ENCODE data around the gene PPFIBP2. TPM values are rescaled to one million over a fixed set of nuclear protein-coding genes. Genes with fewer than 3 reads are reported as not detected.

The PPFIBP2 gene
- total RNA-seq, 1 donor from 2014 or later = 10.1 TPM

DNA sequence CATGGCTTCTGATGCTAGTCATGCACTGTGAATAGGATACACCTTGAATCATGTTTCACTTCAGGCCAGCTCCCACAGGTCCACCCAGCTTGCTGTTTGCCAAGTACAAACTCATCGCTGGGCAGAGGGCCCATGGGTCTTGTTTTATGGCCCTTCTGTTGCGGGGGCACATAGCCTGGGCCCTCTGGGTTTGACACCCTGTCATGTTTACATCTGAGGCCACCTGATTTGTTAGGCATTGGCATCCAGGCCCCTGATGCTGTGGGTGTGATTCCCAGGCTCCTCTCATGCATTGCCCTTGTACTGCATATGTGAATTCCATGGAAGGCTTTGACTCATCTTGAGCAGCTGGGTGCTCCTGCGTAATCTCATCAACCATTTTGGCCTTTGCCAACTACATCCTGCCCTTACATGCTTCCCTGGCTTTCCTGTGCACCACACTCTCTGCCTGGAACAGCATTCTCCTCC is 32.6 kb downstream of the PPFIBP2 start:
- TF ChIP-seq, protein P1, sequence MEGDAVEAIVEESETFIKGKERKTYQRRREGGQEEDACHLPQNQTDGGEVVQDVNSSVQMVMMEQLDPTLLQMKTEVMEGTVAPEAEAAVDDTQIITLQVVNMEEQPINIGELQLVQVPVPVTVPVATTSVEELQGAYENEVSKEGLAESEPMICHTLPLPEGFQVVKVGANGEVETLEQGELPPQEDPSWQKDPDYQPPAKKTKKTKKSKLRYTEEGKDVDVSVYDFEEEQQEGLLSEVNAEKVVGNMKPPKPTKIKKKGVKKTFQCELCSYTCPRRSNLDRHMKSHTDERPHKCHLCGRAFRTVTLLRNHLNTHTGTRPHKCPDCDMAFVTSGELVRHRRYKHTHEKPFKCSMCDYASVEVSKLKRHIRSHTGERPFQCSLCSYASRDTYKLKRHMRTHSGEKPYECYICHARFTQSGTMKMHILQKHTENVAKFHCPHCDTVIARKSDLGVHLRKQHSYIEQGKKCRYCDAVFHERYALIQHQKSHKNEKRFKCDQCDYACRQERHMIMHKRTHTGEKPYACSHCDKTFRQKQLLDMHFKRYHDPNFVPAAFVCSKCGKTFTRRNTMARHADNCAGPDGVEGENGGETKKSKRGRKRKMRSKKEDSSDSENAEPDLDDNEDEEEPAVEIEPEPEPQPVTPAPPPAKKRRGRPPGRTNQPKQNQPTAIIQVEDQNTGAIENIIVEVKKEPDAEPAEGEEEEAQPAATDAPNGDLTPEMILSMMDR (conservative IDR thresholded peaks at IDR 0.05) = no peak
- DNase-seq (ENCODE audit: low read depth, low spot score) = no peak
- Mint-ChIP-seq H3K4me3 (no peak overlapping the region), H3K4me1 (no peaks in the 10 kb centered on the region), H3K27me3 (ENCODE audit: low read depth) (no peaks in the 10 kb centered on the region), H3K9me3 (no peaks in the 10 kb centered on the region), H3K27ac (ENCODE audit: unreplicated experiment) (no peak overlapping the region), H3K36me3 (ENCODE audit: low read depth) (no peaks in the 10 kb centered on the region)

DNA sequence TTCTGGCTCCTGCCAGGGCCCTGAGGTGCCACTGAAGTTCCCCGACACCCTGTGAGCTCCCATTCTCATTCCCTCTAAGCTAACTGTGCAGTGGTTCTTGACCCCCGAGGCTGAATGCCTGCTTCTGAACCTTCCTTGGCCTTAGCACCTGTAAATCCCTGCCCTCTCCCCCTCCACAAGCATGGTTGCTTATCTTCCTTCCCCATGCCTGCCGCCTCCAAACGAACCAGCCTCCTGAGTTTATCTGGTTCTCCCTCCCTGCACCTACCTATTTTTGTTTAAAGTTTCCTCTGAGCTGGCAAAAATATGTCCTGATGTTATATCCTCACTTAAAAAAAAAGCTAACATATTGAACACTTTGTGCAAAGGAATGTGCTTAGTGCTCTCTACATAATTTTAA is 33.9 kb downstream of the PPFIBP2 start:
- no peaks in the 10 kb centered on the region for H3K27me3 Mint-ChIP-seq (ENCODE audit: low read depth)
- TF ChIP-seq, protein P1 (conservative IDR thresholded peaks at IDR 0.05) = no peak
- no peaks in the 10 kb centered on the region for H3K4me1 Mint-ChIP-seq
- no peaks in the 10 kb centered on the region for H3K9me3 Mint-ChIP-seq
- H3K4me3 Mint-ChIP-seq = no peak overlapping the region
- DNase-seq (ENCODE audit: low read depth, low spot score) = no peak
- no peaks in the 10 kb centered on the region for H3K36me3 Mint-ChIP-seq (ENCODE audit: low read depth)
- H3K27ac Mint-ChIP-seq (ENCODE audit: unreplicated experiment) = no peak overlapping the region

DNA sequence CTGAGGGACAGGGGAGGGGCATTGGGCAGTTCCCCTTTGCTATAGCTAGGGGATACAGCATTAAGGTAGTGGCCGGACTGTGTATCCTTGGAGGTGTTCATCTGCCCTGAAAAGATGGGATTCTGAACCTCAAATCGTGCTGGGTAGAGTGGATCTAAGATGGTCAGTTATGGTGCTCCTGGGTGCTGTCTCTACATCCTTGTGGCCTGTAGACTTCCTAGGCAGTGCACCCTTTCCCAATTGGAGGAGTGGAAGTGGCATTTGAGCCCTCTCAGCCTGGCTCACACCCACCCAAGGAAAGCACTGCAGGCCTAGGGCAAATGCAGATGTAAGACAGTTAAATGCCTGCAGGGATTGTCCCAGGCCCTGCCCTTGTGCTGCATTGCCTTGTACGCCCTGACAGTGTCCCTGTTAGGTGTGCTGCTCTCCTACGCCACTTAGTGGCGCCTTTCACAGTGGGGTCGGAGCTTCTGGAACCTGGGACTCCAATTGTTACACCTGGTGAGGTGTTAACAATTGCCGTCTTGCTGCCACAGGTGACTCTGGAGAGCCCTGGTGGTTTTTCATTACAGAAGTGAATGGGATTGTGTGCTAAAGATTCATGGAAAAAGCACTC is 35.0 kb downstream of the PPFIBP2 start:
- no peak overlapping the region for H3K27ac Mint-ChIP-seq (ENCODE audit: unreplicated experiment)
- H3K4me3 Mint-ChIP-seq = no peak overlapping the region
- DNase-seq (ENCODE audit: low read depth, low spot score) = no peak
- TF ChIP-seq, protein P1 (conservative IDR thresholded peaks at IDR 0.05) = peak; percentile 45
- H3K27me3 Mint-ChIP-seq (ENCODE audit: low read depth) = no peaks in the 10 kb centered on the region
- H3K4me1 Mint-ChIP-seq = no peaks in the 10 kb centered on the region
- no peaks in the 10 kb centered on the region for H3K9me3 Mint-ChIP-seq
- no peaks in the 10 kb centered on the region for H3K36me3 Mint-ChIP-seq (ENCODE audit: low read depth)

DNA sequence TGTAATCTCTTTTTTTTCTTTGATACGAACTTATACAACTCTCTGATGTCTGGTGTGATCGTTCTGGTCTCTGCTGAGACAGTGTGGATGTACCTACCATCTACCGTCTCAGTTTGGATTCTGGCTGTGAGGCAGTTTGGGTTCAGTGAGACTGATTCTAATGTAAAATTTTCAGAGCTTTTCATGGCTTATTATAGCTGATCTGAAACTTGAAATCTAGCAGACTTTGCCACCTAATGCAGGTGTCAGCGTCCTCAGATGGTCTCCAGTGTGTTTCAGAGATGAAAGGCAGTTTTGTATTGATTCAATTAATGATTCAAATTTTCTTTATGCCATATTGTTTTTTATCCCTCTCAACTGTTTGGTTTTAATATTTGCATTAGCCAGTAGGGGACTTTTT is 35.9 kb downstream of the PPFIBP2 start:
- no peak overlapping the region for H3K27ac Mint-ChIP-seq (ENCODE audit: unreplicated experiment)
- H3K9me3 Mint-ChIP-seq = no peaks in the 10 kb centered on the region
- no peaks in the 10 kb centered on the region for H3K4me1 Mint-ChIP-seq
- no peaks in the 10 kb centered on the region for H3K36me3 Mint-ChIP-seq (ENCODE audit: low read depth)
- TF ChIP-seq, protein P1 (conservative IDR thresholded peaks at IDR 0.05) = no peak
- H3K27me3 Mint-ChIP-seq (ENCODE audit: low read depth) = no peaks in the 10 kb centered on the region
- no peak for DNase-seq (ENCODE audit: low read depth, low spot score)
- H3K4me3 Mint-ChIP-seq = no peak overlapping the region

DNA sequence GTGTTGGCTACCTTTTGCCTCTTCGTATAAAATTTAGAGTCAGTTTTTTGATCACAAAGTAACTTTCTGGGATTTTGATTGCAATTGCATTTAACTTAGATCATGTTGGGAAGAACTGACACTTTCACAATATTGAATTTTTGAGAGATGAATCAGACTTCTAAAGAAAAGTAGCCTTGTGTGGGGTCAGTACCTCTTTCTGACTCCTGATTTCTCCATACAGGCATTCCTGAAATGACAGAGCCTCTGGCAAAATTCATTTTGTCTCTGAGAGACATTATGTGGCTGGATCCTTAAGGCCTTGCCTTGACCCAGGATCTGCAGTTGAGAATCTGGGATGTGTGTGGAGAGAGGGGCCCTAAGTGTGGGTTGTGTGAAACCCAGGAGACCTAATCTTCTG is 37.8 kb downstream of the PPFIBP2 start:
- Mint-ChIP-seq H3K36me3 (ENCODE audit: low read depth) (no peaks in the 10 kb centered on the region), H3K4me3 (no peak overlapping the region), H3K9me3 (no peaks in the 10 kb centered on the region), H3K27ac (ENCODE audit: unreplicated experiment) (no peak overlapping the region), H3K4me1 (no peaks in the 10 kb centered on the region), H3K27me3 (ENCODE audit: low read depth) (no peaks in the 10 kb centered on the region)
- no peak for DNase-seq (ENCODE audit: low read depth, low spot score)
- TF ChIP-seq, protein P1 (conservative IDR thresholded peaks at IDR 0.05) = no peak
